H9 (cell line): Measurements from ENCODE around the gene RYR1. TPM values are rescaled to one million over a fixed set of nuclear protein-coding genes. Genes with fewer than 3 reads are reported as not detected.

ENCODE experiments used
- DNase-seq: peaks from one replicate; pipeline ENCODE4 v3.0.0-alpha.2; 2017
- H2AFZ ChIP-seq: one replicate; pipeline ENCODE4 v1.6.1; 2013; ENCODE audit warnings: mild to moderate bottlenecking, low read length, control low read depth, moderate library complexity
- H2AK5ac ChIP-seq: 2 replicates; pipeline ENCODE4 v1.6.1; 2013; ENCODE audit warnings: low read length, control low read depth, mixed read lengths; ENCODE audit not compliant: insufficient read length
- H2BK120ac ChIP-seq: one replicate; pipeline ENCODE4 v1.6.1; 2013; ENCODE audit warnings: low read depth, mild to moderate bottlenecking, low read length, control low read depth, inconsistent platforms; ENCODE audit not compliant: poor library complexity, severe bottlenecking
- H2BK12ac ChIP-seq: 2 replicates; pipeline ENCODE4 v1.6.1; 2013; ENCODE audit warnings: low read length, control low read depth, mixed read lengths, low read depth; ENCODE audit not compliant: insufficient read length
- H2BK15ac ChIP-seq: 2 replicates; pipeline ENCODE4 v1.6.1; 2013; ENCODE audit warnings: low read depth, low read length, control low read depth
- H2BK20ac ChIP-seq: one replicate; pipeline ENCODE4 v1.6.1; 2013; ENCODE audit warnings: low read depth, mild to moderate bottlenecking, low read length, control low read depth, inconsistent platforms; ENCODE audit not compliant: poor library complexity, severe bottlenecking
- H2BK5ac ChIP-seq: 2 replicates; pipeline ENCODE4 v1.6.1; 2013; ENCODE audit warnings: low read length, control low read depth, mixed read lengths; ENCODE audit not compliant: insufficient read length
- H3K14ac ChIP-seq: 2 replicates; pipeline ENCODE4 v1.6.1; 2013; ENCODE audit warnings: low read length, control low read depth; ENCODE audit not compliant: insufficient read depth
- H3K18ac ChIP-seq: 2 replicates; pipeline ENCODE4 v1.6.1; 2013; ENCODE audit warnings: low read depth, mild to moderate bottlenecking, mixed read lengths, low read length, control low read depth; ENCODE audit not compliant: insufficient read length
- H3K23ac ChIP-seq: 2 replicates; pipeline ENCODE4 v1.6.1; 2013; ENCODE audit warnings: low read length, control low read depth, mixed read lengths, low read depth; ENCODE audit not compliant: insufficient read length
- H3K23me2 ChIP-seq: 2 replicates; pipeline ENCODE4 v1.6.1; 2013; ENCODE audit warnings: low read depth, mild to moderate bottlenecking, mixed read lengths, low read length, control low read depth; ENCODE audit not compliant: insufficient read length, poor library complexity, severe bottlenecking
- H3K27ac ChIP-seq: 2 replicates; pipeline ENCODE4 v1.5.1; 2013; ENCODE audit warnings: low read length, control low read depth, mixed read lengths, low read depth; ENCODE audit not compliant: insufficient read length
- H3K27me3 ChIP-seq: 2 replicates; pipeline ENCODE4 v1.6.1; 2013; ENCODE audit warnings: low read length, control low read depth, inconsistent platforms; ENCODE audit not compliant: insufficient read depth
- H3K4ac ChIP-seq: 2 replicates; pipeline ENCODE4 v1.6.1; 2013; ENCODE audit warnings: low read depth, mild to moderate bottlenecking, control low read depth, inconsistent platforms, low read length, moderate library complexity
- H3K4me1 ChIP-seq: 2 replicates; pipeline ENCODE4 v1.6.1; 2013; ENCODE audit warnings: low read length, control low read depth, inconsistent platforms; ENCODE audit not compliant: insufficient read depth
- H3K4me2 ChIP-seq: 2 replicates; pipeline ENCODE4 v1.6.1; 2013; ENCODE audit warnings: low read length, control low read depth, mixed read lengths; ENCODE audit not compliant: insufficient read length, insufficient read depth
- H3K56ac ChIP-seq: 2 replicates; pipeline ENCODE4 v1.6.1; 2013; ENCODE audit warnings: low read depth, mild to moderate bottlenecking, mixed read lengths, low read length, control low read depth; ENCODE audit not compliant: insufficient read length
- H3K79me1 ChIP-seq: 2 replicates; pipeline ENCODE4 v1.6.1; 2013; ENCODE audit warnings: low read depth, mild to moderate bottlenecking, moderate library complexity, low read length, control low read depth, inconsistent platforms; ENCODE audit not compliant: insufficient read depth, poor library complexity, severe bottlenecking
- H3K79me2 ChIP-seq: 2 replicates; pipeline ENCODE4 v1.6.1; 2013; ENCODE audit warnings: low read length, control low read depth, inconsistent platforms; ENCODE audit not compliant: insufficient read depth
- H3K9ac ChIP-seq: 2 replicates; pipeline ENCODE4 v1.6.1; 2013; ENCODE audit warnings: low read length, control low read depth, mixed read lengths; ENCODE audit not compliant: insufficient read length; ENCODE audit errors: extremely low read depth
- H3K9me3 ChIP-seq: one replicate; pipeline ENCODE4 v1.6.1; 2013; ENCODE audit warnings: low read depth, low read length, inconsistent platforms; ENCODE audit not compliant: control insufficient read depth
- H3T11ph ChIP-seq: one replicate; pipeline ENCODE4 v1.6.1; 2013; ENCODE audit warnings: mild to moderate bottlenecking, low read length, control low read depth, inconsistent platforms
- H4K20me1 ChIP-seq: one replicate; pipeline ENCODE4 v1.6.1; 2013; ENCODE audit not compliant: control insufficient read depth, insufficient read length, insufficient read depth
- H4K5ac ChIP-seq: 2 replicates; pipeline ENCODE4 v1.6.1; 2013; ENCODE audit warnings: low read depth, mild to moderate bottlenecking, mixed read lengths, low read length, control low read depth; ENCODE audit not compliant: insufficient read length
- H4K8ac ChIP-seq: replicated peaks from 2 replicates; pipeline ENCODE4 v1.6.1; 2013; ENCODE audit warnings: low read length, control low read depth, mixed read lengths, low read depth; ENCODE audit not compliant: insufficient read length
- H4K91ac ChIP-seq: 2 replicates; pipeline ENCODE4 v1.6.1; 2013; ENCODE audit warnings: low read depth, mild to moderate bottlenecking, moderate library complexity, mixed read lengths, low read length, control low read depth; ENCODE audit not compliant: insufficient read length
- H3K27ac Mint-ChIP-seq, 3 experiments: 2 replicates in 2 of 3; 3 replicates in 1 of 3; pipeline ENCODE4 v1.8.0; 2020 to 2021; ENCODE audit warnings: mixed read lengths in 3 of 3, mild to moderate bottlenecking in 1 of 3, moderate library complexity in 1 of 3
- H3K27me3 Mint-ChIP-seq: 2 replicates; pipeline ENCODE4 v1.8.0; 2021; ENCODE audit warnings: low read depth, mild to moderate bottlenecking, moderate library complexity, mixed read lengths
- H3K36me3 Mint-ChIP-seq, 3 experiments: 2 replicates in 2 of 3; 3 replicates in 1 of 3; pipeline ENCODE4 v1.8.0; 2020 to 2021; ENCODE audit warnings: low read depth in 3 of 3, mixed read lengths in 3 of 3; ENCODE audit not compliant: insufficient read depth in 1 of 3
- H3K4me1 Mint-ChIP-seq, 2 experiments: 2 replicates each; pipeline ENCODE4 v1.8.0; 2020; ENCODE audit warnings: mixed read lengths in 2 of 2
- H3K4me3 Mint-ChIP-seq, 2 experiments: 2 replicates in 1 of 2; 3 replicates in 1 of 2; pipeline ENCODE4 v1.8.0; 2020 to 2021; ENCODE audit warnings: mild to moderate bottlenecking in 2 of 2, mixed read lengths in 2 of 2, moderate library complexity in 1 of 2
- H3K9me3 Mint-ChIP-seq, 2 experiments: 2 replicates in 1 of 2; 3 replicates in 1 of 2; pipeline ENCODE4 v1.8.0; 2020; ENCODE audit warnings: mild to moderate bottlenecking in 2 of 2, mixed read lengths in 2 of 2, moderate library complexity in 1 of 2
- CTCF ChIP-seq: fragments of 200-600 bp; sonication (generic); conservative IDR thresholded peaks from 3 replicates; pipeline ENCODE4 v1.8.0; 2021; ENCODE audit warnings: antibody characterized with exemption, mild to moderate bottlenecking
- WGBS: extraction: QIAGEN DNeasy Blood & Tissue Kit; methylation state at CpG from one replicate; pipeline ENCODE4 v1.1.7; 2013; ENCODE audit warnings: missing lambda C conversion rate, low lambda C conversion rate, mixed read lengths; ENCODE audit not compliant: insufficient read length; ENCODE audit errors: extremely low coverage; 5-methylcytosine and 5-hydroxymethylcytosine counted together
- total RNA-seq: library from RNA; stranded (reverse); gene quantifications from 2 replicates; pipeline ENCODE4 v1.2.1, GENCODE V29; 2021

The RYR1 gene
- total RNA-seq, 1 experiment from 2014 or later: 8.9 TPM

- Histone ChIP-seq H3K79me2 (no peaks in the 10 kb centered on the region), H3K4ac (no peak overlapping the region), H3K18ac (no peak overlapping the region), H3K4me1 (no peaks in the 10 kb centered on the region), H2BK12ac (no peak overlapping the region), H3K14ac (no peak overlapping the region), H4K20me1 (no peaks in the 10 kb centered on the region), H4K91ac (no peak overlapping the region), H3K23me2 (peaks cover 5% of the 10 kb centered on the region), H3K23ac (no peak overlapping the region), H3K56ac (no peak overlapping the region), H3K4me2 (no peak overlapping the region), H3K9me3 (no peaks in the 10 kb centered on the region), H3K27me3 (peaks cover 3% of the 10 kb centered on the region; the same call in 1 of the 2 replicates), H2AFZ (no peak overlapping the region), H3K79me1 (no peaks in the 10 kb centered on the region), H3K27ac (no peak overlapping the region), H2BK20ac (no peak overlapping the region), H4K5ac (no peak overlapping the region), H3K9ac (no peak overlapping the region), H2BK15ac (no peak overlapping the region), H4K8ac (no peak overlapping the region), H2BK120ac (no peak overlapping the region), H2AK5ac (no peak overlapping the region), H3T11ph (no peak overlapping the region), H2BK5ac (no peak overlapping the region)
- H3K4me1 Mint-ChIP-seq: peaks cover 2 to 6% of the 10 kb centered on the region in 2 experiments; a peak in 2 of 4 replicates
- WGBS: no CpG with 5 or more reads among the region's 3 CpGs
- peaks cover 64% of the 10 kb centered on the region for H3K27me3 Mint-ChIP-seq
- H3K27ac Mint-ChIP-seq: peak overlapping the region in 1 of 3 experiments; percentile 40; a peak in 1 of 7 replicates
- no peak overlapping the region for H3K4me3 Mint-ChIP-seq
- DNase-seq: no peak
- peaks cover 7 to 15% (median 14%) of the 10 kb centered on the region in 3 experiments for H3K36me3 Mint-ChIP-seq
- no peaks in the 10 kb centered on the region for H3K9me3 Mint-ChIP-seq
- TF ChIP-seq CTCF: no peak
These were observed 32.3 kb upstream of the RYR1 start for GRCh38 chr19:38401148-38401547.
